Vagina (tissue), 2 donors: Measurements from ENCODE around the gene GLT1D1.

Experiments
- CTCF ChIP-seq, 3 experiments: fragments of 450-650 bp in 2 of 3; fragments of 200-600 bp in 1 of 3; sonication (generic) in 1 of 3; IDR thresholded peaks; one replicate each; pipeline ENCODE4 v1.5.1; 2017 to 2019; ENCODE audit warnings: antibody characterized with exemption in 3 of 3, mild to moderate bottlenecking in 2 of 3, moderate library complexity in 2 of 3
- POLR2A ChIP-seq, 2 donors: fragments of 450-650 bp; IDR thresholded peaks; one replicate each; pipeline ENCODE4 v1.6.1; 2017; ENCODE audit warnings: antibody characterized with exemption in 2 of 2, mild to moderate bottlenecking in 2 of 2, moderate library complexity in 2 of 2

- TF ChIP-seq POLR2A (IDR thresholded peaks at IDR 0.05) (no peak), CTCF (IDR thresholded peaks at IDR 0.05) (no peak)
These were observed 80.6 kb downstream of the GLT1D1 start for GRCh38 chr12:128933926-128934325.
